Activated T-cell treated with anti-CD3 and anti-CD28 coated beads, Interleukin-2, amount 50 U/mL, for 4 hours (primary cell): Measurements from ENCODE around the gene P2RX2. TPM values are rescaled to one million over a fixed set of nuclear protein-coding genes. Genes with fewer than 3 reads are reported as not detected.

ENCODE experiments used
- ATAC-seq, 2 donors: fragments of 200-7000 bp; cut with Tn5 transposase; one replicate each; pipeline ENCODE4 v1.10.0; 2021
- DNase-seq: peaks from one replicate; pipeline ENCODE4 v3.0.0-alpha.2; 2020
- H3K27me3 Mint-ChIP-seq: one replicate; pipeline ENCODE4 v1.8.0; 2021; ENCODE audit warnings: low read depth, mixed read lengths
- H3K36me3 Mint-ChIP-seq: one replicate; pipeline ENCODE4 v1.8.0; 2022; ENCODE audit warnings: mixed read lengths; ENCODE audit not compliant: insufficient read depth
- H3K4me1 Mint-ChIP-seq: one replicate; pipeline ENCODE4 v1.8.0; 2021; ENCODE audit warnings: low read depth, mixed read lengths
- H3K4me3 Mint-ChIP-seq: one replicate; pipeline ENCODE4 v1.8.0; 2021; ENCODE audit warnings: mild to moderate bottlenecking, moderate library complexity, mixed read lengths
- H3K9me3 Mint-ChIP-seq: one replicate; pipeline ENCODE4 v1.8.0; 2021; ENCODE audit warnings: mixed read lengths
- total RNA-seq, 3 donors: library from RNA; stranded (reverse); gene quantifications; one replicate each; pipeline ENCODE4 v1.2.1, GENCODE V29; 2021

P2RX2 gene
- total RNA-seq, 3 donors from 2014 or later = not detected

DNA sequence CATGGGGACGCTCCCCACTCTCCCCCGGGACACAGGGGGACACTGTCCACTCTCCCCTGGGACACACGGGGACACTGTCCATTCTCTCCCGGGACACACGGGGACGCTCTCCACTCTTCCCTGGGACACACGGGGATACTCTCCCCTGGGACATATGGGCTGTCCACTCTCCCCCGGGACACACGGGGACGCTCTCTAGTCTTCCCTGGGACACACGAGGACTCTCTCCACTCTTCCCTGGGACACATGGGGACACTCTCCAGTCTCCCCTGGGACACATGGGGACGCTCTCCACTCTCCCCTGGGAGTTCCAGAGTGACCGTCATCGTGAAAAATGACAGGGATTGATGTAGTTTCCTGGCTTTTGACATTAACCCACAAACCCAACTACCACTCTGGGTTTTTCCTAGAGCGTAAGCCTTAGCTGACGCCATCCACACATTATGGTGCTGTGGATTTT, 3.0 kb upstream of the P2RX2 start:
- DNase-seq (no peak), ATAC-seq (no peak)
- H3K4me3 Mint-ChIP-seq = no peak overlapping the region
- H3K27me3 Mint-ChIP-seq = peaks cover 47% of the 10 kb centered on the region
- H3K9me3 Mint-ChIP-seq = no peaks in the 10 kb centered on the region
- no peaks in the 10 kb centered on the region for H3K36me3 Mint-ChIP-seq
- H3K4me1 Mint-ChIP-seq = peaks cover 5% of the 10 kb centered on the region

DNA sequence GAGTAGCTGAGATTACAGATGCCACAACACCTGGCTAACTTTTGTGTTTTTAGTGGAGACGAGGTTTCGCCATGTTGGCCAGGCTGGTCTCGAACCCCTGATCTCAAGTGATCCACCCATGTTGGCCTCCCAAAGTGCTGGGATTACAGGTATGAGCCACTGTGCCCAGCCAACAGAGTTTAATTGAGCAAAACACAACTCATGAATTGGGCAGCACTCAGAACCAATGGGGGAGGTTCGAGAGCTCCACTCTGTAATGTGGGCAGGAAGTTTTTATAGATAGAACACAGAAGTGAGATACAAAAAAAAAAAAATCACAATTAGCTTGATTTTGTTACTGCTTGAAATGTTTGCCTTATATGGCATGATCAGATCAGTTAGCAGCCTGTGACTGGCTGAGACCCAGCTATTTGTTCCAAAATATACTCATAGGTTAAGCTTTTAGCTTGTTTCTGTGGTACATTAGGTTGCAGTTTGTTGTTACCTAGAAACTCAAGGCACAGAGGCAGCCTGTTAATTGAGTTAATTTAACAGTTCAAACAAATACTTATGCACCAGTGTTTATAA, 1.4 kb upstream of the P2RX2 start:
- Mint-ChIP-seq H3K4me1 (peaks cover 5% of the 10 kb centered on the region), H3K27me3 (peaks cover 36% of the 10 kb centered on the region), H3K4me3 (no peak overlapping the region), H3K9me3 (no peaks in the 10 kb centered on the region), H3K36me3 (no peaks in the 10 kb centered on the region)
- DNase-seq = no peak
- ATAC-seq = no peak

DNA sequence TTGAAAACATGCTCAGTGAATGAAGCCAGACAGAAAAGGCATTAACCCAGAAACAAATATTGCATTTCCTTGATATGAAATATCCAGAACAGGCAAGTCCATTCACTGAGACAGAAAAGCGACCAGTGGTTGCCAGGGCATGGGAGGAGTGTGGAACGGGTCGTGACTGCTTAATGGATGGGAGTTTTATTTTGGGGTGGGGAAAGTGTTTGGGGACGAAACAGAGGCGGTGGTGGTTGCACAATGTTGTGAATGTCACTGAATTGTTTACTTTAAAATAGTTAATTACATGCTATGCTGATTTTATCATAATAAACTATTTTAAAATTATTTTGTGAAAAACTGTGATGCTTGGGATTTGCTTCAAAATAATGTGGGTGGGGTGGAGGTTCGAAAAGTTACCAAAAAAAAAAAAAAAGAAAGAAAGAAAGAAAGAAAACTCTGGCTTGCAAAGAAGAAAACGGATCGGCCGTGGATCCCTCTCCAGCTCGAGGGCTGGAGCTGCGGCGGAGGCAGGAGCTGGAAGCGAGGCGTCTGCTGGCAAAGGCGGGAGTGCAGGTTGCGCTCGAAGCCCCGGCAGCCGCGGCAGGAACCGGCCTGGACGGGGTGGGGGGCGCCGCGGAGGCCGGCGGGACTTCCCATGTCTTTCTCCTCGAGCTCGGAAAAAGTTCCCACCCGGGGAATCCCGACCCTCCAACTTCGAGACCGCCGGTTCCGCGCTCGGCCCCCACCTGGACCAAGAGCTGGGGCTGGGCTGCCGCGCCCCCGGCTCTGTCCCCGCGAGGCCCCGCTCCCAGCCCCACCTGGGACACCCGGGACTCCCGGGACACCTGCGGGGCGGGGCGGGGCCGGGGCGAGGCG, 524 bp upstream of the P2RX2 start:
- Mint-ChIP-seq H3K9me3 (no peaks in the 10 kb centered on the region), H3K36me3 (peaks cover 2% of the 10 kb centered on the region), H3K4me3 (peak overlapping the region; percentile 20), H3K4me1 (peaks cover 8% of the 10 kb centered on the region), H3K27me3 (peaks cover 36% of the 10 kb centered on the region)
- ATAC-seq (no peak), DNase-seq (no peak)

- Mint-ChIP-seq H3K27me3 (peaks cover 36% of the 10 kb centered on the region), H3K9me3 (no peaks in the 10 kb centered on the region), H3K4me1 (peaks cover 8% of the 10 kb centered on the region), H3K36me3 (peaks cover 2% of the 10 kb centered on the region), H3K4me3 (no peak overlapping the region)
- DNase-seq (no peak), ATAC-seq (no peak)
Observed at GRCh38 chr12:132619071-132619385, 452 bp downstream of the P2RX2 start.

DNA sequence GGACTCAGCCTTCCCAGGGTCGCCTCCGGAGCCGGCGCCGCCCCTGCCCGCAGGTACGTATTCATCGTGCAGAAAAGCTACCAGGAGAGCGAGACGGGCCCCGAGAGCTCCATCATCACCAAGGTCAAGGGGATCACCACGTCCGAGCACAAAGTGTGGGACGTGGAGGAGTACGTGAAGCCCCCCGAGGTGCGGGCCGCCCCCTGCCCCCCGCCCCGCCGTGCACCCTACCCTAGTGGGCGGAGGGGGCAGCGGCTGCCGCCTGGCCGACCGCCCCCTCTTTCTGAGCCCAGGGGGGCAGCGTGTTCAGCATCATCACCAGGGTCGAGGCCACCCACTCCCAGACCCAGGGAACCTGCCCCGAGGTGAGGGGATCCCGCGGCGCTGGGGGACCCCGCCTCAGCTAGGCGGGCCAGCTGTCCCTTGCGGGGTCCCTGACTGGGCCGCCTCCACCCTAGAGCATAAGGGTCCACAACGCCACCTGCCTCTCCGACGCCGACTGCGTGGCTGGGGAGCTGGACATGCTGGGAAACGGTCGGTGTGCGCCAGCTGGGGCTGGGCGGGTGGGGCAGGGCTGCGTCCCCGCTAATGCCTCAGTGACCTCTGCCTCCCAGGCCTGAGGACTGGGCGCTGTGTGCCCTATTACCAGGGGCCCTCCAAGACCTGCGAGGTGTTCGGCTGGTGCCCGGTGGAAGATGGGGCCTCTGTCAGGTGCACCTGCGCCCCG, 973 bp downstream of the P2RX2 start:
- H3K4me1 Mint-ChIP-seq = peaks cover 8% of the 10 kb centered on the region
- no peaks in the 10 kb centered on the region for H3K9me3 Mint-ChIP-seq
- H3K27me3 Mint-ChIP-seq = peaks cover 36% of the 10 kb centered on the region
- no peak overlapping the region for H3K4me3 Mint-ChIP-seq
- no peak for DNase-seq
- ATAC-seq = no peak
- peaks cover 2% of the 10 kb centered on the region for H3K36me3 Mint-ChIP-seq

GRCh38 chr12:132620113-132620898, 1.7 kb downstream of the P2RX2 start:
- DNase-seq = no peak
- ATAC-seq = no peak
- peaks cover 6% of the 10 kb centered on the region for H3K36me3 Mint-ChIP-seq
- H3K4me3 Mint-ChIP-seq = no peak overlapping the region
- peaks cover 5% of the 10 kb centered on the region for H3K4me1 Mint-ChIP-seq
- H3K27me3 Mint-ChIP-seq = peaks cover 30% of the 10 kb centered on the region
- H3K9me3 Mint-ChIP-seq = no peaks in the 10 kb centered on the region

GRCh38 chr12:132620899-132621656, 2.5 kb downstream of the P2RX2 start:
- no peak for ATAC-seq
- Mint-ChIP-seq H3K9me3 (no peaks in the 10 kb centered on the region), H3K4me1 (peaks cover 5% of the 10 kb centered on the region), H3K4me3 (no peak overlapping the region), H3K36me3 (peaks cover 6% of the 10 kb centered on the region), H3K27me3 (peaks cover 23% of the 10 kb centered on the region)
- DNase-seq = no peak

- Mint-ChIP-seq H3K4me3 (no peak overlapping the region), H3K36me3 (peaks cover 10% of the 10 kb centered on the region), H3K4me1 (peaks cover 5% of the 10 kb centered on the region), H3K9me3 (no peaks in the 10 kb centered on the region), H3K27me3 (peaks cover 17% of the 10 kb centered on the region)
- DNase-seq (no peak), ATAC-seq (no peak)
Observed at GRCh38 chr12:132621657-132622435, 3.3 kb downstream of the P2RX2 start.

- H3K36me3 Mint-ChIP-seq = peaks cover 10% of the 10 kb centered on the region
- peaks cover 5% of the 10 kb centered on the region for H3K4me1 Mint-ChIP-seq
- DNase-seq (no peak), ATAC-seq (peak in 1 of 2 donors; percentile 24)
- no peak overlapping the region for H3K4me3 Mint-ChIP-seq
- H3K27me3 Mint-ChIP-seq = peaks cover 11% of the 10 kb centered on the region
- no peaks in the 10 kb centered on the region for H3K9me3 Mint-ChIP-seq
Observed at GRCh38 chr12:132622437-132623071, 4.0 kb downstream of the P2RX2 start.

GRCh38 chr12:132623072-132623869, 4.7 kb downstream of the P2RX2 start:
- Mint-ChIP-seq H3K9me3 (no peaks in the 10 kb centered on the region), H3K4me1 (peaks cover 3% of the 10 kb centered on the region), H3K36me3 (peaks cover 10% of the 10 kb centered on the region), H3K27me3 (peaks cover 4% of the 10 kb centered on the region), H3K4me3 (no peak overlapping the region)
- ATAC-seq (no peak), DNase-seq (no peak)

DNA sequence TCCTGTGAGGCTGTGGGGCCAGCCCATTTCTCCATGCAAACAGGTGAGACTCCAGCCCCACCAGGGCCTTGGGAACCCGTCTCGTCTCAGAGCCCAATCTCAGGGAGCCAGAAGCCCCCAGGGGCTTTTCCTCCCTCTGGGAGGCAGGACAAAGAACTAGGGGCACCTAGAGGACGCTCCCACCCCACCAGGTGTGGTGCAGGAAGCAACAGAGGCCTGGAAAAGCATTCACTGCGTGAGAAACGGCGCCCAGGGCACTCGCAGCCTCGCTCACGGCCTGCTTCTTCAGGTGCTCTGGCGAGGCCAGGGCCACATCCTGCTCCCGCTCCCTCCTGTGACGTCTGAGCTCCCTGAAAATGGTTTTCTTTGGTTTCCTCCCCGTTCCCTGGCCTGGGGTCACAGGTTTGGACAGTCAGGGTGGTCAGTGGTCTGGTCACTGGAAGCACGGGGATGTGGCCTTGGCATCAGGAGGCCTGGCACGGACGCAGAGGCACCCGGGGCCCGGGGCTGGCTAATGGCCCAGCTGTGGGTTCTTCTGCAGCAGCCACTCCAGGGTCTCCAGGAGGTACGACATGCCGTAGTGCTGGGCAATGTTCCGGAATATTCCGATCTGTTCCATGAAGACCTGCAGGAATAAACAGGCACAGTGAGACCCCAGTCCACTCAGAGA, 5.7 kb downstream of the P2RX2 start:
- Mint-ChIP-seq H3K27me3 (peaks cover 4% of the 10 kb centered on the region), H3K4me1 (peaks cover 3% of the 10 kb centered on the region), H3K9me3 (no peaks in the 10 kb centered on the region), H3K4me3 (no peak overlapping the region), H3K36me3 (peaks cover 17% of the 10 kb centered on the region)
- DNase-seq (no peak), ATAC-seq (no peak)
